BE2C (cell line): ENCODE results near the gene SLAMF9.
A peak's percentile ranks its signal among the peaks of the same experiment; 100 is the strongest.

ENCODE experiments used
- DNase-seq: peaks from one replicate; pipeline ENCODE4 v3.0.0-alpha.2; 2020
- H3K27me3 ChIP-seq: fragments of 250-450 bp; sonication (Bioruptor Pico); 2 replicates; pipeline ENCODE4 v1.5.1; 2020; ENCODE audit warnings: mild to moderate bottlenecking
- H3K36me3 ChIP-seq: fragments of 250-450 bp; sonication (Bioruptor Pico); 2 replicates; pipeline ENCODE4 v1.5.1; 2020; ENCODE audit warnings: mild to moderate bottlenecking
- H3K4me1 ChIP-seq: fragments of 250-450 bp; sonication (Bioruptor Pico); 2 replicates; pipeline ENCODE4 v1.5.1; 2020
- H3K4me3 ChIP-seq: 2 replicates; pipeline ENCODE4 v1.5.1; 2011; ENCODE audit warnings: low read depth, low read length
- H3K9me3 ChIP-seq: fragments of 250-450 bp; sonication (Bioruptor Pico); 2 replicates; pipeline ENCODE4 v1.5.1; 2020
- CTCF ChIP-seq: IDR thresholded peaks from 2 replicates; pipeline ENCODE4 v1.5.1; 2012; ENCODE audit warnings: mild to moderate bottlenecking, low read depth, low read length

The SLAMF9 gene

GRCh38 chr1:159921700-159922504 is 32.1 kb downstream of the SLAMF9 start:
- TF ChIP-seq CTCF = no peak

GRCh38 chr1:159921251-159921650 is 32.8 kb downstream of the SLAMF9 start:
- no peak for TF ChIP-seq CTCF
- no peak overlapping the region for H3K4me3 ChIP-seq
- no peaks in the 10 kb centered on the region; the same call in 1 of the 2 replicates for H3K9me3 ChIP-seq
- peaks cover 22% of the 10 kb centered on the region for H3K4me1 ChIP-seq
- H3K27me3 ChIP-seq = peaks cover 8% of the 10 kb centered on the region; the same call in 1 of the 2 replicates
- H3K36me3 ChIP-seq = peaks cover 6% of the 10 kb centered on the region
- DNase-seq = no peak

More at GRCh38 chr1:159921700-159922504, 32.1 kb downstream of the SLAMF9 start:
- peak; percentile 43 for DNase-seq
- H3K36me3 ChIP-seq = peaks cover 6% of the 10 kb centered on the region
- peaks cover 8% of the 10 kb centered on the region; the same call in 1 of the 2 replicates for H3K27me3 ChIP-seq
- H3K9me3 ChIP-seq = no peaks in the 10 kb centered on the region; the same call in 1 of the 2 replicates
- H3K4me3 ChIP-seq = peak overlapping the region; percentile 76
- peaks cover 16% of the 10 kb centered on the region for H3K4me1 ChIP-seq

- H3K4me3 ChIP-seq = no peak overlapping the region
- H3K27me3 ChIP-seq = peaks cover 8% of the 10 kb centered on the region; the same call in 1 of the 2 replicates
- DNase-seq = no peak
- H3K4me1 ChIP-seq = peaks cover 28% of the 10 kb centered on the region
- peaks cover 6% of the 10 kb centered on the region for H3K36me3 ChIP-seq
- TF ChIP-seq CTCF = no peak
- no peaks in the 10 kb centered on the region; the same call in 1 of the 2 replicates for H3K9me3 ChIP-seq
These were observed 33.4 kb downstream of the SLAMF9 start for GRCh38 chr1:159920651-159921050.

GRCh38 chr1:159920202-159920601 is 33.8 kb downstream of the SLAMF9 start:
- DNase-seq = no peak
- H3K9me3 ChIP-seq = no peaks in the 10 kb centered on the region; the same call in 1 of the 2 replicates
- peaks cover 6% of the 10 kb centered on the region; the same call in 1 of the 2 replicates for H3K27me3 ChIP-seq
- H3K4me3 ChIP-seq = no peak overlapping the region
- peaks cover 6% of the 10 kb centered on the region for H3K36me3 ChIP-seq
- no peak for TF ChIP-seq CTCF
- peaks cover 29% of the 10 kb centered on the region for H3K4me1 ChIP-seq

- no peaks in the 10 kb centered on the region; the same call in 1 of the 2 replicates for H3K9me3 ChIP-seq
- DNase-seq = no peak
- peaks cover 29% of the 10 kb centered on the region for H3K4me1 ChIP-seq
- peaks cover 6% of the 10 kb centered on the region for H3K36me3 ChIP-seq
- TF ChIP-seq CTCF = no peak
- no peak overlapping the region for H3K4me3 ChIP-seq
- no peaks in the 10 kb centered on the region for H3K27me3 ChIP-seq
These were observed 34.7 kb downstream of the SLAMF9 start for GRCh38 chr1:159919236-159919865.
